Fibroblast of mammary gland (primary cell): ENCODE results near the gene KRTAP5-9.

Experiments used
- DNase-seq: peaks from one replicate; pipeline ENCODE4 v3.0.0-alpha.2; 2010; ENCODE audit warnings: low read depth
- H3K4me3 ChIP-seq: 2 replicates; pipeline ENCODE4 v1.5.1; 2011; ENCODE audit warnings: low read depth, mild to moderate bottlenecking, low read length, moderate library complexity; ENCODE audit not compliant: control insufficient read depth
- CTCF ChIP-seq: conservative IDR thresholded peaks from 2 replicates; pipeline ENCODE4 v1.5.1; 2011; ENCODE audit warnings: low read depth, low read length, inconsistent platforms; ENCODE audit not compliant: control insufficient read depth, insufficient read depth

The KRTAP5-9 gene

DNA sequence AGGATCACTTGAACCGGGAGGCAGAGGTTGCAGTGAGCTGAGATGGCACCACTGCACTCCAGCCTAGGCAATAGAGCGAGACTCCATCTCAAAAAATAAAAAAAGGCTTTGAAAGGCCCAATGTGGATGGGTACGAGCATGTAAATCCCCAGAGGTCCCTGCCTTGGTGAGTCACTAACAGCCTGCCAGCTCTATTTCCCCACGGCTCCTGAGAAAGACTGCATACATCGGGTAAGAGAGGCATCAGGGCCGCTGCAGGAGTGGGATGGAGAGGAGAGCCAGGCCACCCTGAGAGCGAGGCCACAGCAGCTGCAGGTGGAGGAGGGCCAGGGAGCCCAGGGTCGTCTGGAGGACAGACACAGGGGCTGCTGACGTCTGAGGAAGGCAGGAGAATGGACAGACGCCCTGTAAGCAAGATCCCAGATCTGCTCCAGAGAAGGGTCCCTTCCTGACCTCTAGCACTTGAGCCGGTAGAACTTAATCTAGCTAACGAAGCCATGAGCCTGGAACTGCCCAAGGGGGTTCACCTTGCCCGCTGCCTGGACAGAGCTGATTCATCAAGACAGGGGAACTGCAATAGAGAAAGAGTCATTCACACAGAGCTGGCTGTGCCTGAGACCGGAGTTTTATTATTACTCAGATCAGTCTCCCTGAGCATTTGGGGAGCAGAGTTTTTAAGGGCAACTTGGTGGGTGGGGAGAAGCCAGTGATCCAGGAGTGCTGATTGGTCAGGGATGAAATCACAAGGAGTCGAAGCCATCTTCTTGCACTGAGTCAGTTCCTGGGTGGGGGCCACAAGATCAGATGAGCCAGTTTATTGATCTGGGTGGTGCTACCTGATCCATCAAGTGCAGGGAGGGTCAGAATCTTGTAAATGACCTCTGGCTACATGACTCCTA lies 5.1 kb upstream of the KRTAP5-9 start:
- TF ChIP-seq CTCF: no peak
- no peak overlapping the region for H3K4me3 ChIP-seq
- DNase-seq: peak; percentile 22

DNA sequence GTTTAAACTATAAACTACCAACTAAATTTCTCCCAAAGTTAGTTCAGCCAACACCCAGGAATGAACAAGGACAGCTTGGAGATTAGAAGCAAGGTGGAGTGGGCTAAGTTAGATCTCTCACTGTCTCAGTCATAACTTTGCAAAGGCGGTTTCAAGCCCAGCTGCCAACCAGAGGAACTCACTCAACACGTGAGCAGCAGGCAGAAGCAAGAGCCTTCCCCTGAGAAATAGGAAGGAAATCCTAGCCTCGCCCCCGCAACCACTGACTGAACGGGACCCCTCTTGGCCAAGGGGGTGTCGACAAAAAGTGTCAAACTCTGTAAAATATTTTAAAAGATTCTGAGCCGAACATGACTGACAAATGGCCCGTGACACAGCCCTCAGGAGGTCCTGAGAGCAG lies 4.4 kb upstream of the KRTAP5-9 start:
- no peak for TF ChIP-seq CTCF
- DNase-seq: no peak
- no peak overlapping the region for H3K4me3 ChIP-seq

- no peak for TF ChIP-seq CTCF
- H3K4me3 ChIP-seq: no peak overlapping the region
- DNase-seq: no peak
Observed at GRCh38 chr11:71544525-71545214, 3.5 kb upstream of the KRTAP5-9 start.

- no peak overlapping the region for H3K4me3 ChIP-seq
- no peak for TF ChIP-seq CTCF
- no peak for DNase-seq
Observed at GRCh38 chr11:71545405-71545966, 2.7 kb upstream of the KRTAP5-9 start.

DNA sequence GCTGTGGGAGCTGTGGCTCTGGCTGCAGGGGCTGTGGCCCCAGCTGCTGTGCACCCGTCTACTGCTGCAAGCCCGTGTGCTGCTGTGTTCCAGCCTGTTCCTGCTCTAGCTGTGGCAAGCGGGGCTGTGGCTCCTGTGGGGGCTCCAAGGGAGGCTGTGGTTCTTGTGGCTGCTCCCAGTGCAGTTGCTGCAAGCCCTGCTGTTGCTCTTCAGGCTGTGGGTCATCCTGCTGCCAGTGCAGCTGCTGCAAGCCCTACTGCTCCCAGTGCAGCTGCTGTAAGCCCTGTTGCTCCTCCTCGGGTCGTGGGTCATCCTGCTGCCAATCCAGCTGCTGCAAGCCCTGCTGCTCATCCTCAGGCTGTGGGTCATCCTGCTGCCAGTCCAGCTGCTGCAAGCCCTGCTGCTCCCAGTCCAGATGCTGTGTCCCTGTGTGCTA lies 514 bp downstream of the KRTAP5-9 start:
- TF ChIP-seq CTCF: no peak
- no peak for DNase-seq
- no peak overlapping the region for H3K4me3 ChIP-seq

DNA sequence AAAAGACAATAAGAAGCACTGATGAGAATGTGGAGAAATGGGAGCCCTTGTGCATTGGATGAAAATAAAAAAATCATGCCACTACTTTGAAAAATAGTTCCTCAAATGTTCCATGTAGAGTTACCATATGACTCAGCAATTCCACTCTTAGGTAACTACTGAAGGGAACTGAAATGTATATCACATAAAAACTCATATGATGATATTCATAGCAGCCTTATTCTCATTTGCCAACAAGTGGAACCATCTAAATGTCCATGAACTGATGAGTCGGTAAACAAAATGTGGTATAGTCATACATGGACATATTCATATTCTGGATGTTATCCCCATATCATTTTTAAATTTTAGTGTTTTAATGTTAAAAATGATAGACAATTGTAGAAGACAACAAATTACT lies 3.5 kb downstream of the KRTAP5-9 start:
- no peak overlapping the region for H3K4me3 ChIP-seq
- DNase-seq: no peak
- TF ChIP-seq CTCF: no peak
